Epidermal melanocyte (primary cell): ENCODE results near the gene CPA1.

ENCODE experiments used
- DNase-seq: peaks from one replicate; pipeline ENCODE4 v3.0.0; 2011; ENCODE audit warnings: low spot score; ENCODE audit not compliant: insufficient read length

CPA1 gene

GRCh38 chr7:130425796-130426195, 45.5 kb downstream of the CPA1 start:
- DNase-seq, result no peak

GRCh38 chr7:130426564-130426963, 46.3 kb downstream of the CPA1 start:
- no peak for DNase-seq

- DNase-seq, result no peak
Measured at GRCh38 chr7:130429019-130429418, 48.7 kb downstream of the CPA1 start.

GRCh38 chr7:130430115-130430514, 49.8 kb downstream of the CPA1 start:
- DNase-seq, result no peak

GRCh38 chr7:130430841-130431666, 50.8 kb downstream of the CPA1 start:
- no peak for DNase-seq

GRCh38 chr7:130432886-130433285, 52.6 kb downstream of the CPA1 start:
- no peak for DNase-seq

GRCh38 chr7:130433301-130433700, 53.0 kb downstream of the CPA1 start:
- no peak for DNase-seq

- DNase-seq, result no peak
Measured at GRCh38 chr7:130435311-130435854, 55.1 kb downstream of the CPA1 start.

GRCh38 chr7:130436253-130436652, 56.0 kb downstream of the CPA1 start:
- no peak for DNase-seq
